CD4-positive, alpha-beta T cell treated with Interleukin-6 for 4 hours (primary cell): ENCODE data around the gene ZNF236.
"Not testable (repeated sequence)": the region's sequence is repeated elsewhere in the genome, so short reads cannot be mapped to it uniquely, and the experiment has no call there.

Experiments
- DNase-seq: peaks from one replicate; pipeline ENCODE4 v3.0.0-alpha.2; 2020; ENCODE audit warnings: mixed read lengths

ZNF236 gene

GRCh38 chr18:76953583-76954233, 131.4 kb downstream of the ZNF236 start:
- DNase-seq: no peak

DNA sequence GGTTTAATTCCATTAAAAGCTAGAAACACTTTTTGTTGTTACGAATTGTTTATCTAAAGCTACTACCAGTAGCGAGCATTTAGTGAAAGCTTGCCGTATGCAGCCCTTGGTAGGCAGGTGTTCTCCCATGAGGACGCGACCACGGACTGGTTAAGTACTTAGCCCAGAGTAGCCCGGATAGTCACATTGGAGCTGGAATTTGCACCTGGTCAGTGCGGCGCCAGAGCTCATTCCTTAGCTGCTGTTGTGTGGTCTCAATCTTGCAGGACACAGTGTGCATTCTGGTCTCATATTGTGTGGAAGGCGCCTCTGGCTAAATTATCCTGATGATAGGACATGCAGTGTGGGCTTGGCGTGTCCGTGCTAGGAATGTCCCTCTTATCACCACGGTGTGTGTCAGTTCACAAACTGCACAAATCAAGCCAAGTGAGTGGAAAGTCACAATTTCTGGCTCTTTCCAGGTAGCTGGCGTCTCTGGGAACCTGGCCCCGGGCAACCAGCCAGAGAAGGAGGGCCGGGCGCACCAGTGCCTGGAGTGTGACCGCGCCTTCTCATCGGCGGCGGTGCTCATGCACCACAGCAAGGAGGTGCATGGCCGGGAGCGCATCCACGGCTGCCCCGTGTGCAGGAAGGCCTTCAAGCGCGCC, 133.3 kb downstream of the ZNF236 start:
- DNase-seq: no peak

GRCh38 chr18:76956648-76957047, 134.3 kb downstream of the ZNF236 start:
- no peak for DNase-seq

DNA sequence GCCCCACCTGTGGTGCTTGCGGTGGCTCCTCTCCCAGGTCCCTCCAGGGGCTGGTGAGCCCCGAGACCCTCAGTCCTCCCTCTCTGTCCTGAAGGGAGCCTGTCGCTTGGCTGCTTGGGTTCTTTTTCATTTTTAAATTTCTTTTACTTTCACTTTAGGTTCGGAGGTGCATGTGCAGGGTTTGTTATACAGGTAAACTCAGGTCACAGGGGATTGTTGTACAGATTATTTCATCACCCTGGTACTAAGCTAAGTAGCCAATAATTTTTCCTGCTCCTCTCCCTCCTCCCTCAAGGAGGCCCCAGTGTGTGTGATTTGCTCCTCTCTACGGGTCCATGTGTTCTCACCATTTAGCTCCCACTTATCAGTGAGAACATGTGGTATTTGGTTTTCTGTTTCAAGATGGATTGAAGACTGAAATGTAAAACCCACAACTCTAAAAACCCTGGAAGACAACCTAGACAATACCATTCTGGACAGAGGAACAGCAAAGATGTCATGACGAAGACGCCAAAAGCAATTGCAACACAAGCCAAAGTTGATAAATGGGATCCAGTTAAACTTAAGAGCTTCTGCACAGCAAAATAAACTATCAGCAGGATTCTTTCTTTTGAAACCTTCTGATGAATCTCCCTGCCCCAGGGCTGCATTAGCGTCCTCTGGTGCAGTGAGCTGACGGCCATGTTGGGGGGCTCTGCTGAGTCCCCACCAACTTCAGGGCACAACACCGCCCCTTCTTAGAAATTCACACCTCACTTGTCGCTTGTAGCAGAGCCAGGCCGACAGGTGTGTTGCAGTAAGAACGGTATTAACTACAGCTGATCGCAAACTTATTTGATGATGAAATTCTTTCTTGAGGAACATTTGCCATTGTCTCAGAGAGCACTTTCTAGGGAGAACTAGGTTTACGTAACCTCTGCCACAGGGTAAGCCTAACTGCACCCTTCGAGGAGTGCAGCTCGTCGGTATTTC, 135.3 kb downstream of the ZNF236 start:
- no peak for DNase-seq

DNA sequence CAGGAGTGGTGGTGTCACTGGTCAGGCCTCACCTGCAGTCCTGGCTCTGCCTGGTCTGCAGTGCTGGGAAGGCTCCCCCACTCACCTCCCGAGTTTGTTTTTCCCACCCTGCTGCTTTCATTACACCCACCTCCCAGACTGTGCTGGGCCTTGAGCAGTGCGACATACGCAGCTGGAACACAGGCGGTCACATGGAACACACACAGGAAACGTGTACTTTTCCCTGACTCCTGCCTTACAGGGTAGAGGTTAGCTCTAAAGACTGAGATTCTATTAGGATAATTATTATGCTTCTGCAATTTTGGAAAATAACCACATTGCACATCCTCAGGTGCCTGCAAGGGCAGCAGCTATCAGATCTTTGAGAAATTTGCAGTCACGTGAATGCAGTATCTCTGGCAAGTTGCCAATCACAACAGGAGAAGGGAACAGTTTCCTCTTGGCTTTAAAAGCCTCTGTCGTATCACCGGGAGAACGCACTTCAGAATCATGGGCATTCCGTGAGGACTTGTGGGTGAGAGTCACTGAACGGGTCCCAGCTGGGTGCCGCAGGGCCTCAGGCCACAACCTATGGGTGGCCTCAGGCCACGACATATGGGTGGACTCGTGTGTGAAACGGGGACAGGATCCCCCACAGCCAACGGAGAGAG, 136.5 kb downstream of the ZNF236 start:
- DNase-seq: no peak

- no peak for DNase-seq
These were observed 137.2 kb downstream of the ZNF236 start for GRCh38 chr18:76959605-76960004.

DNA sequence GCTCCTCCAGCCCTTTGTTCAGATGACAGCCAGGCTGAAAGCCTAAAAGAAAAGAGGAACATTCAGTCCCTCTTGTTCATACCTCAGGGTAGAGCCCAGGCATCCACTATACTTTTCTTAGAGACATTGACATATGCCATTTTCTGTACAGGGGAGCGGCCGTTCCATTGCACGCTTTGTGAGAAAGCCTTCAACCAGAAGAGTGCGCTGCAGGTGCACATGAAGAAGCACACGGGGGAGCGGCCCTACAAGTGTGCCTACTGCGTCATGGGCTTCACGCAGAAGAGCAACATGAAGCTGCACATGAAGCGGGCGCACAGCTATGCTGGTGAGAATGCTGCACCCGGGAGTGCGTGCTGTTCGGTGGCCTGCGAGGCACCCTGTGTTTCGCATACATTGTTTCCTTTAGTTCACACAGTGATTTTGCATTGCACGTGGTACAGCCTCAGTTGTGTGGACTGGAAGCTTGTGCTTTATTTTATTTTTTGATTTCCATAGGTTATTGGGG, 138.2 kb downstream of the ZNF236 start:
- DNase-seq: no peak

DNA sequence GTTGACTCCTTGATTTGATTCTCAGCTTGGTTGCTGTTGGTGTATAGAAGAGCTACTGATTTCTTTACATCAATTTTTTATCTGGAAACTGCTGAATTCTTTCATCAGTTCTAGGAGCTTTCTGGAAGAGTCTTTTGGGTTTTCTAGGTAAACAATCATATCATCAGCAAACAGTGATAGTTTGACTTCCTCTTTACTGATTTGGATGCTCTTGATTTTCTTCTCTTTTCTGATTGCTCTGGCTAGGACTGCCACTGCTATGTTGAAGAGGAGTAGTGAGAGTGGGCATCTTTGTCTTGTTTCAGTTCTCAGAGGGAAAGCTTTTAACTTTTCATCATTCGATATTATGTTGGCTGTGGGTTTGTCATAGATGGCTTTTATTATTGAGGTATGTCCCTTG, 140.5 kb downstream of the ZNF236 start:
- no peak for DNase-seq

- no peak for DNase-seq
These were observed 141.6 kb downstream of the ZNF236 start for GRCh38 chr18:76963936-76964335.

GRCh38 chr18:76965555-76966151, 143.3 kb downstream of the ZNF236 start:
- not testable (repeated sequence) for DNase-seq

DNA sequence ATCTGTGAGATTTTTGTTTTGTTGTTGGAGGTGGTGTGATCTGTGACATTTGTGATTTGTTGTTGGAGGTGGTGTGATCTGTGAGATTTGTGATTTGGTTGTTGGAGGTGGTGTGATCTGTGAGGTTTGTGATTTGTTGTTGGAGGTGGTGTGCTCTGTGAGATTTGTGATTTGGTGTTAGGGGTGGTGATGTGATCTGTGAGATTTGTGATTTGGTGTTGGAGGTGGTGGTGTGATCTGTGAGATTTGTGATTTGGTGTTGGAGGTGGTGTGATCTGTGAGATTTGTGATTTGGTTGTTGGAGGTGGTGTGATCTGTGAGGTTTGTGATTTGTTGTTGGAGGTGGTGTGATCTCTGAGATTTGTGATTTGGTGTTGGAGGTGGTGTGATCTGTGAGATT, 144.9 kb downstream of the ZNF236 start:
- not testable (repeated sequence) for DNase-seq

- DNase-seq: no peak
These were observed 145.5 kb downstream of the ZNF236 start for GRCh38 chr18:76967721-76968472.

- DNase-seq: no peak
These were observed 148.6 kb downstream of the ZNF236 start for GRCh38 chr18:76970770-76971559.

GRCh38 chr18:76972241-76972640, 149.9 kb downstream of the ZNF236 start:
- no peak for DNase-seq

DNA sequence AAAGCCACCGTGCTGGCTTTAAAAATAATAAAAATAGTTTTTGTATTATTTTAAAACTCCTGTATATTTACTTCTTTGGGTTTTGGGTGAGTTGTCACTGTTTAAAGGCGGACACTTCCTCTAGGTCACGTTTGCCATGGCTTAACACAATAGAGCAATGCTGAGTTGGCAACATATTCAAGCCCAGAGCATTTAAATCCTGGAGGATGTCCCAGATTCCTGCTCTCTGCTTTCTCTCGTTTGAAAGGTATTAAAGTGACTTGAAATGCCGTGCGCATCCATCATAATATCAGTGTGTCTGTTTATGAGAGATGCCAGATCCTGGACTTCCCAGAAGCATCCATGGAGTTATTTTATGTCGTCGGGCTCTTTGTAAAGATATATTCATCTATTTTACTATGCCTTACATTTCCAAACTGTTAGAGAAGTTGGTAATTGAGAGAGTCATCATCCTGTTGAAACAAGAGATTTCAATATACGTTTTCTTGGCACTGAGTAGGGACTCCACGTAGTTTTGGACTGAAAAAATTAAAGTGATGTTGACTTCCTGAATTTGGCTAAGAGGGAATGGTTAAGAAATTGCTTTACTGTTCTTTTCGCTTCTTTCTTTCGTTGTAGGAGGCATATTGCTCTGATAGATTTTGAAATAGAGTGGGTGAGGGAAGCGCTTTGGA, 150.6 kb downstream of the ZNF236 start:
- DNase-seq: no peak

GRCh38 chr18:76973520-76974266, 151.3 kb downstream of the ZNF236 start:
- DNase-seq: no peak

DNA sequence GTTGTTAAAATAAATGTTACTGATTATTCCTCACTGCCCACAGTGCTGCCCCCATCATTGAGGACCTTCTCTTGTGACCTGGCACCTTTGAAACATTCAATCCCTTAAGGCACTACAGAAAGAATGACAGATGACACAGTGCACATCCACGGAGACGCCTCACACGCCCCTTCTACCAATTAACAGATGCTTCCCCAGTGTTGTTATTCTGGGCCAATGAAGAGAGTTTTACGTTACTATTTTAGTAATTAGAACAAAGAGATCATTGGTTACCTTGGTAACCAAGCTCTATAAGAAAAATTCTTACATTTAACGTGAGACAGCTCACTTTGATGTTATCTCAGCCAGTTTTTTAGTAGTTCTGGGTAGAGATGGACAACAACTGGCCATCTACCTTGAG, 152.0 kb downstream of the ZNF236 start:
- no peak for DNase-seq

GRCh38 chr18:76975577-76976110, 153.3 kb downstream of the ZNF236 start:
- DNase-seq: no peak

DNA sequence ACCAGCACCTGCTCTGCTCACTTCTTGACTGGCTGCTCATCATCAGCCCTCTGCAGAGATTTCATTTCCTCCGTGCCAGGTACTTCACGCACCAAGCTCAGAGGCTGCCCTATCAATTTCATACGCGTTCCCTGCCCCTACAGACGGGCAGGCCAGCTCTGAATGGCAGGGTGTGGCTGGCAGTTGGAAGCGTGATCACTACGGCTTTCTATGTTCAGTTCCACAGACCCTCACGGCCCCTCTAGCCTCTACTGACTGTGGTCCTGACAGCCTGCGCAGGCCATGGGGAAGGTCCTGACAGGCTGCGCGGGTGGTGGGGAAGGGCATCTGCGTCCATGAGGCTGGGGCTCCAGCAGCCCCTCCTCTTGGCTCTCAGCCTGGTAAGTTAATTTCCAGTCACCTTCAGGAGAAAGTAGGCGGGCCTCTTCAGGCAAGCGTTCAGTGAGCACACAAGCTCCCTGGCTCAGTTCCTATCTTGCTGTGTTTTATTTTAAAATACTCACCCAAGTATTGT, 154.8 kb downstream of the ZNF236 start:
- no peak for DNase-seq
